ENCODE results near the gene SIRPG.
"Not testable (repeated sequence)": the region's sequence is repeated elsewhere in the genome, so short reads cannot be mapped to it uniquely, and the experiment has no call there.

Gene SIRPG

DNA sequence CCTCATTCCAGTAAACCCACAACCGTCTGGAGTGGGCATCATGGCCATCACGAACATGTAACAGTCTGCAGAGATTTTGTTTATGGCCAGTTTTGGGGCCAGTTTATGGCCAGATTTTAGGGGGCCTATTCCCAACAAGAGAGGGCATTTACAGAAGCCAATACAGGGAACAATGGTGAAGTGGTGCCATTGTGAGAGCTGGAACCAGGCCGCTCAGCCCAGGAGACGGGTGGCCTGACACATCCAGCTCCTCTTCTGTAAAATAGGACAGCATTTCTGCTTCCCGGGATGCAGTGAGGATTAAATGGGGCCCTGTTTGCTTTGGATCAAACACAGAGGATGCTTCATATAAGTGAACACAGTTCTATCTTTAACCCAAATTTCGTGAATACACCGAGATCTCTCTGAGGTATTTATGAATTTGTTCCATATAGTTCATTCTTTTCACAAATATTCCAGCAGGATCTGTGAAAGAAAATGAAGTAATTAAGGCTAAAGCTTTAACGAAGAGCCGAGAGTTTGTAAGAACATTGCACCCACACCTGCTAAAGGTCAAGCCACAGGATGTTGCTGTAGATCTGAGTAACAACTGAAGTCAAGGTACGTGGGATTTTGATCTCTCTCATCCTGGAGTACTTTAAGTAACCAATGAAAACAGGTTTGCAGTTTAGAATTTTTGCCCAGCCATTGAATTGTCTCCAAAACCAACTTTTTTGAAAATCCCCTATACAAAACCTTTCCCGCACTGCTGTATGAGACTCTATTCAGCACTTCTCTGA, 14.5 kb upstream of the SIRPG start:
- DNase-seq (ENCODE audit: low spot score) = no peak

DNA sequence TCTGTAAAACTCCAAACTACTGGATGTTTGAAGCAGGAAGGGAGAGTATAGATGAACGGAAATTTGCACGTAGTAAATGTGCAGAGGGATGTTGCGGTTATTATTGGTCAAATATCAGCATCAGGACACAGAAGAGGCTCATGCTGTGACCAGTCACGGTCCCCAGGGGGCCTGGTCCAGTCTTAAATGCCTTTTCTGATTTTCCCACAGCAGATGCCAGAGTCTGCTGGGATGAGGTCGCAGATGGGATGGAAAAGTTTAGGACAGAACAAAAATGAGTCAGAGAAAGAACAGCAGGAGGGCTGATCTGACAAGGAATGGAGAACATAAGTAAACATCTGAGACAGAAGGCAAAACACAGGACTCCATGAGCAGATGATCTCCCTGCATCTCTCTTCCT, 11.7 kb upstream of the SIRPG start:
- DNase-seq (ENCODE audit: low spot score) = no peak

DNA sequence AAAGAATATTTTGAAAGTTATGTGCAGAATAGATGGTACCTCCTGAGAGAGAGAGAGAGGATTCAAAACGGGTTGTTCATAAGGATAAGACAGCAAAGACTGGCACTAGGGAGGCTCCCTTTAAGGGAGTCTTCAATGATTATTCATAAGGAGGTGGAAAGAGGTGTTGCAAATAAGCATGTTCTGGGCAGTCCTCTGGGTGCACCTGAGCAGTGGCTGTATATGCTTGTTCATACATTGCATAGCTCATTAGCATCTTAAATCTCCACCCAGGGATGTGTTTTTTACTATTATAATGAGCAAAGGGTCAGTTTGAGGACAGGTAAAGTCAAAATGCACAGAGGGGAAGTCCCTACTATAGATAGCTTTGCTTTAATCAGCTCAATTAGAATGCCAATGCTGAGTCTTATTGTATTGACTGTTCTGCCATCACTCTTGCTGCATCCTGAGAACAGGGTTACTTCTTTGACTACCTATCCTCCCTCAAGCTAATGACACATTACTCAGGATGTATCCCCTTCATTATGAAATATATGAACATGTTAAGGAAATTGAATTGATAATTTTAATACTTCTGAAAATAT, 10.0 kb upstream of the SIRPG start:
- no peak for DNase-seq (ENCODE audit: low spot score)

DNA sequence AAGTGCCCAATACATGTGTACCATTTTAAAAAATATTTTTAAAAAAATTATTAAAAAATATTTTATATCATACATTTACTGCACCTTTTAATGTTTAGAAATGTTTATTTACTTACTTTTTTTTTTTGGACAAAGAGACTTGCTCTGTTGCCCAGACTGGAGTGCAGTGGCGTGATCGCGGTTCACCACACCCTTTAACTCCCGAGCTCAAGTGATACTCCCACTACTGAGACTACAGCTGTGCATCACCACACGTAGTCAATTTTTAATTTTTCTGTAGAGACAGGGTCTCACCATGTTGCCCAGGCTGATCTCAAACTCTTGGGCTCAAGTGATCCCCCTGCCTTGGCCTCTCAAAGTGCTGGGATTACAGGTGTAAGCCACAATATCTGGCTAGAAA, 9.2 kb upstream of the SIRPG start:
- no peak for DNase-seq (ENCODE audit: low spot score)

DNA sequence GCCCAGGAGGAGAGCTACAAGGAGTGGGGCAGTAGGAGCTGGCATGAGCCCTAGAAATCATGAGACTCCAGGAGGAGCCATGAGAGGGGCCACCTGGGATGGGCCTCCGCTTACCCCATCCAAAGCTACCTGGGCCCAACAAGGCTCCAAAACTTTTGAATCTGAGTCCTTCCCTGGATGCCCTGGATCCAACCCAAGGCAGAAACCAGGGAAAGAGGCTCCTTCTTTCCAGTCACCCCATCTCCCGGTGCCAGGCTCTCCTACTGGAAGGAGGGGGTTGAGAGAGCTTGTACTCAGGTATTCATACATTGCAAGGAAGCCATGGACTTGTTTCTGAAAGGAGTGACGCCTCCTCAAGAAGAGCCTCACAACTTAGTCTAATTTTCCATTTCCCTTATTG, 7.8 kb upstream of the SIRPG start:
- DNase-seq (ENCODE audit: low spot score) = no peak

GRCh38 chr20:1664911-1665310, 7.3 kb upstream of the SIRPG start:
- no peak for DNase-seq (ENCODE audit: low spot score)

- no peak for DNase-seq (ENCODE audit: low spot score)
Observed at GRCh38 chr20:1663917-1664316, 6.3 kb upstream of the SIRPG start.

- DNase-seq (ENCODE audit: low spot score) = no peak
Observed at GRCh38 chr20:1661542-1662299, 4.1 kb upstream of the SIRPG start.

DNA sequence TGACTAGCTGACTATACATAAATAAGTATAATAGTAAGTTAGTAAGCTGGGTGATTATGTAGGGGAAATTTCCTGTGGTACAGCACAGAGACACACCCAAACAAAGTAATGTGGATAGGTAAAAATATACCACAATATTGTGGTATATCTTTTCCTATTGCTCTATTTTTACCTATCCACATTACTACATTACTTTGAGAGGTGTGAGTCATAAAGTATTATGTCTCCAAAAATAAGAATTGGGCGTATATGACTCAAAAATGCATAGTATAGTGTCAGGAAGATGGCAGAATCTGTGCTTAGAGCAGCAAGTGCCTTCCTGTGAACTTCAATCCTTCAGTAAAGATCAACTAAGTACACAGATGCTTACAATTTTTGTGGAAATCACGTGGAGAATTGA, 2.7 kb upstream of the SIRPG start:
- no peak for DNase-seq (ENCODE audit: low spot score)

DNA sequence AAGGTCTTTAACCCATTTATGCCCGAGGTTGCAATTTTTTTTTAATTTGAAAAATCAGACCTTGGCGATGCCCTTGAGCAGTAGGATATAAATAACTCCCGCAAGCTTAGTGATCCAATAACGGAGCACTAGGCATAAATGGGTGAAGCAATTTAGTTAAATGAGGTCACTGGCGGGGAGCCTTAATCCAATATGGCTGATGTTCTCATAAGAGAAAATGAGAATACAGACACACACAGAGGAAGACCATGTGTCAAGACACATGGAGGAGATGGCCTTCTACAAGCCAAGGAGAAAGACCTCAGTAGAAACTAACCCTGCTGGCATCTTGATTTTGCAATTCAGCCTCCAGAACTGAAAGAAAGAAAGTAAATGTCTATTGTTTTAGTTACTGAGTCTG, 735 bp downstream of the SIRPG start:
- DNase-seq (ENCODE audit: low spot score) = no peak

DNA sequence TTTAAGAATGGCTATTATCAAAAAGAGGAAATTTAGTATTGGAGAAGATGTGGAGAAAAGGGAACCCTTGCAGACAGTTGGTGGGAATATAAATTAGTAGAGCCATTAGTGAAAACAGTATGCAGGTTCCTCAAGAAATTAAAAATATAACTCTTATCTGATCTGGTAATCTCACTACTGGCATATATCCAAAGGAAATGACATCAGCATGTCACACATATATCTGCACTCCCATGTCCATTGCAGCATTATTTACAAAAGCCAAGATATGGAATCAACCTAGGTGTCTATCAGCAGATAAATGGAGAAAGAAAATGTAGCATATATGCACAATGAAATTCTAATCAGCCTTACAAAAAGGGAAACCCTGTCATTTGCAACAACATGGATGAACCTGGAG, 2.6 kb downstream of the SIRPG start:
- DNase-seq (ENCODE audit: low spot score) = no peak

- no peak for DNase-seq (ENCODE audit: low spot score)
Observed at GRCh38 chr20:1652960-1653359, 4.6 kb downstream of the SIRPG start.

DNA sequence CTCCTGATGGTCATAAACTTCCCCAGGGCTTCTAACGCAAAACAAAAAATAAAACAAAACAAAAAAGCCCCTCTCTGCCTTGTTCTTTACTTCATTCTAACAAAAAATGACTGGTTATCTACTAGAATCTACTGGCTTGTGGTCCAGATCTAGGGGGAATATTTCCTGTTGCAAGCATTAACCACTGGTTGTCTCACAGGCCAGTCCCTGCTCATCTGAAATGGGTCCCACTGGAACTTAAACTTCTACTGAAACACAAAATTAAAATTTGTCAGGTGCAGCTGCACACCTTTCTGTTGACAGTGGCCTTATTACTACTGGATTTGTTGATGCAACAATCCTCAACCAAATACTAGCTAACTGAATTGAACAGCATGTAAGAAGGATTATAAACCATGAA, 5.5 kb downstream of the SIRPG start:
- DNase-seq (ENCODE audit: low spot score) = no peak

DNA sequence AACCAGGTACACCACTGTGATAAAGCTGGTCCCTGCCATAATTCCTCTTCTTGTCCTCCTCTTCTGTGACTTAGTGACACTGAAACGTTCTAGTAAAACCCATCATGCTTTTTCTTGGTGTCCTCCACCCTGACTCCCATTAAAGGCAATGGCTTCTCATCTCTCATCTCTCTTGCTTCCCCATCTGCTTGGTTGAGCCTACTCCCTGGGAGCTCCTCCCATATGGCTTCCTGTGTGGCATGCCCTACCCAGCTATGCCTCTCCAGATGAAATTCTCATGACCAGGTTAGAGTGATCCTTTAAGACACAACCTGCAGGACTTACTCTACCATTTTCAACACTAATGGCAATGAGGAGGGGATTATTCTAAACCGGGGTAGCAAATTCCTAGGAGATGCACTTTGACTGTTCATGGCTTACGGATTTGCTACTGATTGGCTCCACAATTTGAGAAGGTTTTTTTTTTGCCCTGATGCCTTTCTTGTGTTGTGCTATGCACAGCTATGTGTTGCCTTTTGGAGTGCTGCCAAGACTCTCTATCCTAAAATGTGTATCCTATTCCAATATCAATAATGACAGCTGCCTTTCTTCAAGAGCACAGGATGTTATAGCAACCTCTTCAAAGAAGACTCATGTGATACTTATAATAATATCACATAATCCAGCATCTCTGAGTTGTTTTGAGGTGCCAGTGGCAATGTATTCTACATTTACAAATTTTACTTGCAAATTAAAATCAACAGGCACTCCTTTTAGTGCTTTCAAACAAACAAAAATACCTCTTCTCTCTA, 6.1 kb downstream of the SIRPG start:
- DNase-seq (ENCODE audit: low spot score) = no peak

- DNase-seq (ENCODE audit: low spot score) = no peak
Observed at GRCh38 chr20:1648101-1648500, 9.5 kb downstream of the SIRPG start.

GRCh38 chr20:1646975-1647431, 10.6 kb downstream of the SIRPG start:
- no peak for DNase-seq (ENCODE audit: low spot score)

GRCh38 chr20:1644101-1644962, 13.2 kb downstream of the SIRPG start:
- no peak for DNase-seq (ENCODE audit: low spot score)

- DNase-seq (ENCODE audit: low spot score) = not testable (repeated sequence)
Observed at GRCh38 chr20:1638643-1639042, 18.9 kb downstream of the SIRPG start.

GRCh38 chr20:1637755-1638154, 19.8 kb downstream of the SIRPG start:
- DNase-seq (ENCODE audit: low spot score) = no peak

DNA sequence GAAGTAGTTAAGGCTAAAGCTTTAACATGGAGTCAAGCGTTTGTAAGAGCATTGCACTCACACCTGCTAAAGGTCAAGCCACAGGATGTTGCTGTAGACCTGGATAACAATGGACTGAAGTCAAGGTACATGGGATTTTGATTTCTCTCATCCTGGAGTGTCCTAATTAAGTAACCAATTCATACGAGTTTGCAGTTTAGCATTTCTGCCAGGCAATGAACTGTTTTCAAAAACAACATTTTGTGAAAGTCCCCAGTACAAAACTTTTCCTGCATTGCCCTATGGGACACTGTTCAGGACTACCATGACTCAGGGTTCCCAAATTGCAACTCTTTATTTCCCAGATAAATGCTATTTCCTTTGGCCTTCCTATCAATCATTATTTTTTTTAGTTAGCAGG, 20.4 kb downstream of the SIRPG start:
- no peak for DNase-seq (ENCODE audit: low spot score)

DNA sequence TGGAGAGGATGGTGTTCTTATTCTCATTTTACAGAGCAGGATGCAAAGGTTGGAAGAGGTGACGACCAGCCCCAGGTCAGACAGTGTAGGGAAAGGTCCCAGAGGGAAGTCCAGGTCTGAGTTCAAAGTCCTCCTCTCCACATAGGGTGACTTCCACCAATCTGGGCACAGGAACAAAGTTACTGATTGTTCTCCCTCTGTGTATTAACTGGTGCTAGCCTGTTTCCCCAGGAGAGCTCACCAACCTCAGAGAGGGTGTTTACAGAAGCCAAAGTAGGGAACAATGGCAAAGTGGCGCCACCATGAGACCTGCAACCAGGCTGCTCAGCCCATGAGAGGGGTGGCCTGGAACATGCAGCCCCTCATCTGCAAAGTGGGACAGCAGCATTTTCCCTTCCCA, 21.0 kb downstream of the SIRPG start:
- no peak for DNase-seq (ENCODE audit: low spot score)

Measured in GM03348 (cell line).